Measurements from ENCODE around the gene CCDC9B.

- TF ChIP-seq CTCF (IDR thresholded peaks at IDR 0.05; ENCODE audit: insufficient read depth, low read length) (no peak), POLR2AphosphoS5 (IDR thresholded peaks at IDR 0.05; ENCODE audit: low read depth) (no peak), REST (IDR thresholded peaks at IDR 0.05; ENCODE audit: insufficient replicate concordance, low read depth) (no peak), SPI1 (IDR thresholded peaks at IDR 0.05; ENCODE audit: borderline replicate concordance, low read depth) (no peak), GABPA (IDR thresholded peaks at IDR 0.05; ENCODE audit: low read depth) (no peak)
Measured at GRCh38 chr15:40331637-40332036, 9.1 kb downstream of the CCDC9B start.

Data from HL-60 (cell line).